ENCODE results near the gene RPS28. TPM values are rescaled to one million over a fixed set of nuclear protein-coding genes. Genes with fewer than 3 reads are reported as not detected.
"Not testable (repeated sequence)": the region's sequence is repeated elsewhere in the genome, so short reads cannot be mapped to it uniquely, and the experiment has no call there.

The RPS28 gene
- total and polyA plus RNA-seq, 4 donors: 405 to 981 (median 714) TPM

- DNase-seq: peak; percentile 44 to 78
- Histone ChIP-seq H3K27me3 (ENCODE audit: control insufficient read depth in 1 of 2, insufficient read depth in 2 of 2, low read length in 1 of 2) (no peaks in the 10 kb centered on the region), H3K4me3 (ENCODE audit: low read length in 2 of 2) (peak overlapping the region in 1 of 2 donors; percentile 34), H3K27ac (ENCODE audit: low read depth in 1 of 2, low read length in 2 of 2) (peak overlapping the region in 1 of 2 donors; percentile 6), H3K9me3 (ENCODE audit: control insufficient read depth, low read length) (no peaks in the 10 kb centered on the region), H3K4me1 (ENCODE audit: control insufficient read depth in 1 of 2, insufficient read depth in 2 of 2, low read length in 2 of 2) (no peaks in the 10 kb centered on the region), H3K36me3 (ENCODE audit: control insufficient read depth in 1 of 2, insufficient read depth in 2 of 2, low read length in 1 of 2) (no peaks in the 10 kb centered on the region)
- ATAC-seq (ENCODE audit: low FRiP score): no peak
- intact Hi-C loops (cut with DNase I): no loop called here
- WGBS, 2 donors: 11 to 13% methylated on average over 24 of the region's 24 CpGs
Measured at GRCh38 chr19:8307400-8307964, 13.8 kb upstream of the RPS28 start.

GRCh38 chr19:8307965-8308866, 13.1 kb upstream of the RPS28 start, which contains the start of gene CD320:
TSS of gene CD320 (minus strand) at chr19:8308358. CDS start at chr19:8308290, 68 bp downstream.
- H3K27me3 ChIP-seq (ENCODE audit: control insufficient read depth in 1 of 2, insufficient read depth in 2 of 2, low read length in 1 of 2): no peaks in the 10 kb centered on the region
- ATAC-seq (ENCODE audit: low FRiP score): peak; percentile 96
- peak within 1 kb of the TSS in 1 of 2 donors; percentile 6 for H3K27ac ChIP-seq (ENCODE audit: low read depth in 1 of 2, low read length in 2 of 2)
- DNase-seq: peak; percentile 93 to 97
- no peaks in the 10 kb centered on the region for H3K36me3 ChIP-seq (ENCODE audit: control insufficient read depth in 1 of 2, insufficient read depth in 2 of 2, low read length in 1 of 2)
- H3K4me3 ChIP-seq (ENCODE audit: low read length in 2 of 2): peak within 1 kb of the TSS; percentile 9 to 34
- no peaks in the 10 kb centered on the region for H3K4me1 ChIP-seq (ENCODE audit: control insufficient read depth in 1 of 2, insufficient read depth in 2 of 2, low read length in 2 of 2)
- intact Hi-C loops (cut with DNase I): no loop called here
- H3K9me3 ChIP-seq (ENCODE audit: control insufficient read depth, low read length): no peaks in the 10 kb centered on the region
- WGBS, 2 donors: 1% methylated on average over 57 to 63 of the region's 63 CpGs

GRCh38 chr19:8308891-8309291, 12.4 kb upstream of the RPS28 start:
- ATAC-seq (ENCODE audit: low FRiP score): no peak

GRCh38 chr19:8310342-8311055, 10.8 kb upstream of the RPS28 start:
- DNase-seq (peak; percentile 25 to 40), ATAC-seq (ENCODE audit: low FRiP score) (no peak)
- Histone ChIP-seq H3K4me1 (ENCODE audit: control insufficient read depth in 1 of 2, insufficient read depth in 2 of 2, low read length in 2 of 2) (no peaks in the 10 kb centered on the region), H3K27me3 (ENCODE audit: control insufficient read depth in 1 of 2, insufficient read depth in 2 of 2, low read length in 1 of 2) (no peaks in the 10 kb centered on the region), H3K4me3 (ENCODE audit: low read length in 2 of 2) (no peak overlapping the region), H3K27ac (ENCODE audit: low read depth in 1 of 2, low read length in 2 of 2) (no peak overlapping the region), H3K36me3 (ENCODE audit: control insufficient read depth in 1 of 2, insufficient read depth in 2 of 2, low read length in 1 of 2) (no peaks in the 10 kb centered on the region), H3K9me3 (ENCODE audit: control insufficient read depth, low read length) (no peaks in the 10 kb centered on the region)
- WGBS, 2 donors: 94 to 97% methylated on average over 16 to 17 of the region's 17 CpGs
- intact Hi-C loops (cut with DNase I): no loop called here

More at GRCh38 chr19:8308891-8309291, 12.4 kb upstream of the RPS28 start:
- Histone ChIP-seq H3K4me3 (ENCODE audit: low read length in 2 of 2) (no peak overlapping the region), H3K9me3 (ENCODE audit: control insufficient read depth, low read length) (no peaks in the 10 kb centered on the region), H3K27ac (ENCODE audit: low read depth in 1 of 2, low read length in 2 of 2) (no peak overlapping the region), H3K36me3 (ENCODE audit: control insufficient read depth in 1 of 2, insufficient read depth in 2 of 2, low read length in 1 of 2) (no peaks in the 10 kb centered on the region), H3K27me3 (ENCODE audit: control insufficient read depth in 1 of 2, insufficient read depth in 2 of 2, low read length in 1 of 2) (no peaks in the 10 kb centered on the region), H3K4me1 (ENCODE audit: control insufficient read depth in 1 of 2, insufficient read depth in 2 of 2, low read length in 2 of 2) (no peaks in the 10 kb centered on the region)
- peak; percentile 43 to 61 for DNase-seq
- intact Hi-C loops (cut with DNase I): no loop called here
- WGBS, 2 donors: 63 to 64% methylated on average over 17 of the region's 17 CpGs

- intact Hi-C loops (cut with DNase I): no loop called here
- DNase-seq (peak; percentile 45 to 74), ATAC-seq (ENCODE audit: low FRiP score) (no peak)
- H3K27me3 ChIP-seq (ENCODE audit: control insufficient read depth in 1 of 2, insufficient read depth in 2 of 2, low read length in 1 of 2): no peaks in the 10 kb centered on the region
- no peaks in the 10 kb centered on the region for H3K4me1 ChIP-seq (ENCODE audit: control insufficient read depth in 1 of 2, insufficient read depth in 2 of 2, low read length in 2 of 2)
- no peak overlapping the region for H3K4me3 ChIP-seq (ENCODE audit: low read length in 2 of 2)
- no peak overlapping the region for H3K27ac ChIP-seq (ENCODE audit: low read depth in 1 of 2, low read length in 2 of 2)
- no peaks in the 10 kb centered on the region for H3K36me3 ChIP-seq (ENCODE audit: control insufficient read depth in 1 of 2, insufficient read depth in 2 of 2, low read length in 1 of 2)
- WGBS, 2 donors: 85 to 87% methylated on average over 15 to 16 of the region's 16 CpGs
- no peaks in the 10 kb centered on the region for H3K9me3 ChIP-seq (ENCODE audit: control insufficient read depth, low read length)
Measured at GRCh38 chr19:8311461-8312260, 9.6 kb upstream of the RPS28 start.

- DNase-seq; H3K27ac ChIP-seq (ENCODE audit: low read depth in 1 of 2, low read length in 2 of 2); H3K4me1 ChIP-seq (ENCODE audit: control insufficient read depth in 1 of 2, insufficient read depth in 2 of 2, low read length in 2 of 2); H3K9me3 ChIP-seq (ENCODE audit: control insufficient read depth, low read length); intact Hi-C loops (cut with DNase I); H3K27me3 ChIP-seq (ENCODE audit: control insufficient read depth in 1 of 2, insufficient read depth in 2 of 2, low read length in 1 of 2); H3K36me3 ChIP-seq (ENCODE audit: control insufficient read depth in 1 of 2, insufficient read depth in 2 of 2, low read length in 1 of 2); H3K4me3 ChIP-seq (ENCODE audit: low read length in 2 of 2); ATAC-seq (ENCODE audit: low FRiP score): not testable (repeated sequence)
- 88 to 92% methylated on average over 11 of the region's 11 CpGs for WGBS, 2 donors
Measured at GRCh38 chr19:8314981-8315640, 6.2 kb upstream of the RPS28 start.

GRCh38 chr19:8316351-8317125, 4.8 kb upstream of the RPS28 start:
- H3K4me3 ChIP-seq (ENCODE audit: low read length in 2 of 2): no peak overlapping the region
- H3K27me3 ChIP-seq (ENCODE audit: control insufficient read depth in 1 of 2, insufficient read depth in 2 of 2, low read length in 1 of 2): no peaks in the 10 kb centered on the region
- DNase-seq (no peak), ATAC-seq (ENCODE audit: low FRiP score) (no peak)
- no peaks in the 10 kb centered on the region for H3K4me1 ChIP-seq (ENCODE audit: control insufficient read depth in 1 of 2, insufficient read depth in 2 of 2, low read length in 2 of 2)
- intact Hi-C loops (cut with DNase I): no loop called here
- WGBS, 2 donors: 82 to 85% methylated on average over 14 of the region's 14 CpGs
- no peaks in the 10 kb centered on the region for H3K36me3 ChIP-seq (ENCODE audit: control insufficient read depth in 1 of 2, insufficient read depth in 2 of 2, low read length in 1 of 2)
- no peak overlapping the region for H3K27ac ChIP-seq (ENCODE audit: low read depth in 1 of 2, low read length in 2 of 2)
- no peaks in the 10 kb centered on the region for H3K9me3 ChIP-seq (ENCODE audit: control insufficient read depth, low read length)

All from aorta (tissue), 5 donors.